A549 (cell line): ENCODE results near the gene FBN3. TPM values are rescaled to one million over a fixed set of nuclear protein-coding genes. Genes with fewer than 3 reads are reported as not detected.

Source experiments
- ATAC-seq, 2 experiments: fragments of 200-7000 bp in 1 of 2; fragments of >200 bp in 1 of 2; cut with Nextera tagmentation in 1 of 2; cut with Tn5 transposase in 1 of 2; 3 replicates each; pipeline versions ENCODE4 v1.8.0 to v1.9.1; 2018 to 2020; ENCODE audit warnings: mild to moderate bottlenecking in 1 of 2, moderate library complexity in 1 of 2
- CTCF ChIA-PET: fragments of 300-600 bp; sonication (Branson Sonifier 250); formaldehyde crosslinking; extraction: SDS; loops from one replicate; lab custom pipeline; 2021; ENCODE audit warnings: antibody characterized with exemption, inconsistent platforms; lab: Yijun Ruan, JAX
- POLR2A ChIA-PET: fragments of 350-600 bp; formaldehyde crosslinking; extraction: SDS; loops from one replicate; lab custom pipeline; 2021; ENCODE audit warnings: antibody characterized with exemption, inconsistent platforms; lab: Yijun Ruan, JAX
- DNase-seq, 2 experiments: peaks; one replicate each; pipeline versions ENCODE4 v3.0.0 to v3.0.0-alpha.2; 2011 to 2016; ENCODE audit warnings: low read depth in 1 of 2, low spot score in 1 of 2
- FAIRE-seq: peaks from 2 replicates; lab custom pipeline; 2011; peaks lifted over from hg19 to GRCh38; lab: Jason Lieb, UNC
- H3K27ac ChIP-seq, 2 experiments: fragments of >200 bp; sonication (Bioruptor Twin); formaldehyde crosslinking; 3 replicates each; pipeline ENCODE4 v1.5.1; 2016 to 2017
- H3K4me1 ChIP-seq: fragments of >200 bp; sonication (Bioruptor Twin); formaldehyde crosslinking; 3 replicates; pipeline ENCODE4 v1.6.1; 2016
- H3K4me2 ChIP-seq: fragments of >200 bp; sonication (Bioruptor Twin); formaldehyde crosslinking; 3 replicates; pipeline ENCODE4 v1.6.1; 2016
- H3K4me3 ChIP-seq: fragments of >200 bp; sonication (Bioruptor Twin); formaldehyde crosslinking; 3 replicates; pipeline ENCODE4 v1.5.1; 2016
- H3K9me3 ChIP-seq: fragments of >200 bp; sonication (Bioruptor Twin); formaldehyde crosslinking; 3 replicates; pipeline ENCODE4 v1.6.1; 2016
- CBX2 ChIP-seq: fragments of 200-600 bp; sonication (generic); IDR thresholded peaks from 2 replicates; pipeline ENCODE4 v1.6.1; 2016; ENCODE audit warnings: low read depth, mild to moderate bottlenecking, borderline replicate concordance
- CHD4 ChIP-seq: fragments of 200-600 bp; sonication (generic); IDR thresholded peaks from 2 replicates; pipeline ENCODE4 v1.6.1; 2016; ENCODE audit warnings: antibody characterized with exemption, mild to moderate bottlenecking, borderline replicate concordance
- FOSB ChIP-seq: fragments of 250-450 bp; sonication (Bioruptor Pico); IDR thresholded peaks from 2 replicates; pipeline ENCODE4 v1.5.0; 2020; ENCODE audit warnings: mild to moderate bottlenecking, moderate library complexity
- GATA3 ChIP-seq: IDR thresholded peaks from 2 replicates; pipeline ENCODE4 v1.6.1; 2012; ENCODE audit warnings: borderline replicate concordance
- HEYL ChIP-seq: fragments of 250-450 bp; sonication (Bioruptor Pico); IDR thresholded peaks from 2 replicates; pipeline ENCODE4 v1.8.0; 2021; ENCODE audit warnings: mild to moderate bottlenecking, moderate library complexity
- HOXB13 ChIP-seq: fragments of 250-450 bp; sonication (Bioruptor Pico); IDR thresholded peaks from 2 replicates; pipeline ENCODE4 v1.5.0; 2020; ENCODE audit warnings: low read depth, mild to moderate bottlenecking, moderate library complexity
- HOXB5 ChIP-seq: fragments of 250-450 bp; sonication (Bioruptor Pico); IDR thresholded peaks from 2 replicates; pipeline ENCODE4 v1.5.0; 2020; ENCODE audit warnings: mild to moderate bottlenecking, moderate library complexity
- JUN ChIP-seq, 2 experiments: fragments of >200 bp; sonication (Bioruptor Twin); formaldehyde crosslinking; IDR thresholded peaks; 2 replicates in 1 of 2; 3 replicates in 1 of 2; pipeline ENCODE4 v1.6.1; 2016 to 2017
- JUNB ChIP-seq: fragments of >200 bp; sonication (Bioruptor Twin); formaldehyde crosslinking; IDR thresholded peaks from 2 replicates; pipeline ENCODE4 v1.6.1; 2016
- KDM5A ChIP-seq: fragments of 200-600 bp; sonication (generic); IDR thresholded peaks from 2 replicates; pipeline ENCODE4 v1.6.1; 2016; ENCODE audit warnings: antibody characterized with exemption, mild to moderate bottlenecking
- MAFK ChIP-seq: fragments of 450-650 bp; IDR thresholded peaks from 2 replicates; pipeline ENCODE4 v1.6.1; 2014; ENCODE audit not compliant: partially characterized antibody
- MAZ ChIP-seq: fragments of 150-350 bp; IDR thresholded peaks from 2 replicates; pipeline ENCODE4 v1.6.1; 2014; ENCODE audit warnings: antibody characterized with exemption, low read depth, low read length, borderline replicate concordance
- POLR2A ChIP-seq: IDR thresholded peaks from 2 replicates; pipeline ENCODE4 v1.6.1; 2012; ENCODE audit warnings: mild to moderate bottlenecking, low read length
- POLR2AphosphoS2 ChIP-seq: conservative IDR thresholded peaks from 2 replicates; pipeline ENCODE4 v1.6.1; 2012; ENCODE audit warnings: low read length, improper control_type of control experiment, inconsistent platforms
- RCOR1 ChIP-seq: fragments of 150-350 bp; IDR thresholded peaks from 2 replicates; pipeline ENCODE4 v1.6.1; 2014; ENCODE audit warnings: antibody characterized with exemption, low read length, low read depth
- RNF2 ChIP-seq: fragments of 200-600 bp; sonication (generic); IDR thresholded peaks from 2 replicates; pipeline ENCODE4 v1.6.1; 2016; ENCODE audit warnings: low read depth, mild to moderate bottlenecking, antibody characterized with exemption, moderate library complexity, borderline replicate concordance
- SMC3 ChIP-seq: fragments of >200 bp; sonication (Bioruptor Twin); formaldehyde crosslinking; IDR thresholded peaks from 3 replicates; pipeline ENCODE4 v1.6.1; 2018; ENCODE audit warnings: inconsistent platforms
- TP53 ChIP-seq: fragments of 250-450 bp; sonication (Bioruptor Pico); IDR thresholded peaks from 2 replicates; pipeline ENCODE4 v1.5.0; 2021; ENCODE audit warnings: mild to moderate bottlenecking, moderate library complexity
- ZC3H11A ChIP-seq: fragments of 450-650 bp; IDR thresholded peaks from 2 replicates; pipeline ENCODE4 v1.6.1; 2014; ENCODE audit warnings: antibody characterized with exemption, mild to moderate bottlenecking
- ZFP36 ChIP-seq: fragments of 450-650 bp; IDR thresholded peaks from 2 replicates; pipeline ENCODE4 v1.6.1; 2014; ENCODE audit warnings: borderline replicate concordance; ENCODE audit not compliant: partially characterized antibody
- ZSCAN20 ChIP-seq: fragments of 250-450 bp; sonication (Bioruptor Pico); IDR thresholded peaks from 2 replicates; pipeline ENCODE4 v1.8.0; 2022; ENCODE audit warnings: mild to moderate bottlenecking, moderate library complexity
- WGBS: methylation state at CpG from one replicate; pipeline ENCODE4 v1.1.6; 2017; ENCODE audit errors: missing lambda C conversion rate; 5-methylcytosine and 5-hydroxymethylcytosine counted together
- polyA plus RNA-seq, 4 experiments: library from polyadenylated mRNA; depleted of rRNA in 3 of 4; stranded (reverse); fragments of >200 nt; fragmentation: RNase III in 1 of 4; extraction: RNeasy Plus Mini Kit Qiagen cat#74134 plus additional on column Dnase treatment in 1 of 4; gene quantifications; 2 replicates in 3 of 4; 3 replicates in 1 of 4; pipeline ENCODE4 v1.2.3, GENCODE V29; 2011 to 2017
- TF ChIP-seq, protein P1 (sequence below): fragments of 450-650 bp; IDR thresholded peaks from 2 replicates; pipeline ENCODE4 v1.6.1; 2014; ENCODE audit warnings: antibody characterized with exemption
- TF ChIP-seq, protein P2 (sequence below): fragments of >200 bp; sonication (Bioruptor Twin); formaldehyde crosslinking; IDR thresholded peaks from 2 replicates; pipeline ENCODE4 v1.6.1; 2016
- TF ChIP-seq, protein P3 (sequence below): fragments of 150-350 bp; IDR thresholded peaks from 2 replicates; pipeline ENCODE4 v1.6.1; 2014; ENCODE audit warnings: low read depth, mild to moderate bottlenecking, low read length
- TF ChIP-seq, protein P4 (sequence below): fragments of >200 bp; sonication (Bioruptor Twin); formaldehyde crosslinking; IDR thresholded peaks from 3 replicates; pipeline ENCODE4 v1.5.1; 2016
- TF ChIP-seq, protein P5 (sequence below): IDR thresholded peaks from 2 replicates; pipeline ENCODE4 v1.6.1; 2012

Gene FBN3
- polyA plus RNA-seq, 2 of the 4 experiments (the other 2 are of a cell fraction): not detected

DNA sequence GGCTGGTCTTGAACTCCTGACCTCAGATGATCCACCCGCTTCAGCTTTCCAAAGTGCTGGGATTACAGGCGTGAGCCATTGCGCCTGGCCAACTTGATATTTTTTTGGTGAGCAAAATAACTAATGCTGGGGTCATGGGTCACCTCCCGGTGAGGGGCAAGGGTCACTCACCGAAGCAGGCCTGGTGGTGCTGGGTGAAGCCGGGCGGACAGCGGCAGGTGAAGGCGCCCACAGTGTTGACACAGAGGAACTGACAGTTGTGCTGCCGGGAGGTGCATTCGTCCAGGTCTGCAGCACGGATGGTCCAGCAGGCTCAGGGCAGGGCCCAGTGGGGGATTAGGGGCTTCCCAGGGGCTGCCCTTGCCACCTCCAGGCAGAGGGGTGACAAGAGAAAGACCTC is 68.6 kb downstream of the FBN3 start (continued):
- no peak for TF ChIP-seq KDM5A

DNA sequence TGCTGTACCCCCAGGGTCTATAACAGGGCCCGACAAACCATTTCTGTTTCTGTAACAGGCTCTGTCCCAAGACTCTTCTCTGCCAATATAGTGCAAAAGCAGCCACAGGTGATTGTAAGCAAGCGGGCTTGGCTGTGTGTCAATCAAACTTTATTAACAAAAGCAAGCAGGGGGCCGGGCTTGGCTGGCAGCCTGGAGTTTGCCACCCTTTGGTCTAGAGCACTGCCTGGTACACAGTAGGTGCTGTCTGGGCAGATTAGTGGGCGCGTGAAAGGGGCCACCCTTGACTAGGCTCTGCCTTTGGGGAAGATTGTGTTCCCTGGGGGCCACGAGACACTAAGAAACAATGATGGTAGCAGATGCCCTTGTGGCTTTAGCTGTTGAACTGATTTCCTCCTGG is 69.4 kb downstream of the FBN3 start:
- ATAC-seq: no peak
- Histone ChIP-seq H3K4me2 (no peak overlapping the region), H3K4me3 (no peak overlapping the region), H3K4me1 (no peaks in the 10 kb centered on the region), H3K9me3 (no peaks in the 10 kb centered on the region), H3K27ac (no peak overlapping the region)
- ChIA-PET CTCF (no interaction called here), POLR2A (no interaction called here)
- no peak for FAIRE-seq
- no peak for DNase-seq
- TF ChIP-seq GATA3: no peak
- no peak for TF ChIP-seq POLR2A
- no peak for TF ChIP-seq TP53
- TF ChIP-seq CBX2: no peak
- no peak for TF ChIP-seq HEYL (CRISPR knock-in tag)
- TF ChIP-seq, protein P1, sequence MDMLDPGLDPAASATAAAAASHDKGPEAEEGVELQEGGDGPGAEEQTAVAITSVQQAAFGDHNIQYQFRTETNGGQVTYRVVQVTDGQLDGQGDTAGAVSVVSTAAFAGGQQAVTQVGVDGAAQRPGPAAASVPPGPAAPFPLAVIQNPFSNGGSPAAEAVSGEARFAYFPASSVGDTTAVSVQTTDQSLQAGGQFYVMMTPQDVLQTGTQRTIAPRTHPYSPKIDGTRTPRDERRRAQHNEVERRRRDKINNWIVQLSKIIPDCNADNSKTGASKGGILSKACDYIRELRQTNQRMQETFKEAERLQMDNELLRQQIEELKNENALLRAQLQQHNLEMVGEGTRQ: no peak
- no peak for TF ChIP-seq HOXB13 (CRISPR knock-in tag)
- no peak for TF ChIP-seq MAFK
- TF ChIP-seq, protein P2, sequence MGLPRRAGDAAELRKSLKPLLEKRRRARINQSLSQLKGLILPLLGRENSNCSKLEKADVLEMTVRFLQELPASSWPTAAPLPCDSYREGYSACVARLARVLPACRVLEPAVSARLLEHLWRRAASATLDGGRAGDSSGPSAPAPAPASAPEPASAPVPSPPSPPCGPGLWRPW: no peak
- TF ChIP-seq JUN (IDR thresholded peaks at IDR 0.05): no peak
- 87% methylated on average over 6 of the region's 6 CpGs for WGBS

DNA sequence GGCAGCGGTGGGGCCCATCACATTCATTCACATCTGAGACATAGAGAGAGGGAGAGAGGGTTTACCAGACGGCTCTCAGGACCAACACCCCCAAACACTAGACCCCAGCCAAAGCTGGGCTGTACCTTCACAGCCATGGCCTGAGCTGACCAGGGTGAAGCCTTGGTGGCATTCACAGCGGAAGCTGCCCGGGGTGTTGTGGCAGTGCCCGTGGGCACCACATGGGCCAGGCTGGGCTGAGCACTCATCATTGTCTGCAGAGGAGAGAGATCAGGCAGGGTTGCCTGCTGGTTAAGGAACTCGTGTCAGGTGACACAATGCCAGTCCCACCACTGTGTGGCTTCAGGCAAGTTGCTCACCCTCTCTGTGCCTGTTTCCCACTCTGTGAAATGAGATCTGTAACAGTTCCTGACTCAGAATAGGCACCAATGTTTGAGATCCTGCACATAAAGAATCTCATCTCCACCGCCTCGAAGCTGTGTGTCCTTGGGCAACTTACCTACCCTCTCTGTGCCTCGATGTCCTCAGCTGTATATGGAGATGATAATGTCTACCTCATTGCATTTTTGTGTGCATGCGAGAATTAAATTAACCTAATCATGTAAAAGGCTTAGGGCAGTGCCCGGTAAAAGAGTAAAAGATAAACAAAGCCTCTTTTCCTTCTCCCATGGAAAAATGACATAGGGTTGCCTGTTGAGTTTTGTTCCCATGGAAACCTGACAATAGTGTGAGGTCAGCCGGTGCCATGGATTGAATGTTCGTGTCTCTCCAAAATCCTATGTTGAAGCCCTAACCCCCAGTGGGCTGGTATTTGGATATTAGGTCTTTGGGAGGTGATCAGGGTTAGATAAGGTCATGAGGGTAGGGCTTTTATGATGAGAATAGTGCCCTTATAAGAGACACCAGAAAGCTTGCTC is 74.0 kb downstream of the FBN3 start:
- Histone ChIP-seq H3K27ac (no peak overlapping the region), H3K9me3 (no peaks in the 10 kb centered on the region), H3K4me1 (no peaks in the 10 kb centered on the region), H3K4me2 (no peak overlapping the region), H3K4me3 (no peak overlapping the region)
- POLR2A ChIA-PET: no interaction called here
- FAIRE-seq (no peak), DNase-seq (no peak), ATAC-seq (0 out of 6 replicates have a peak, but pooled peaks of 1 of the 2 experiments have one; percentile 45)
- peak; percentile 63 for TF ChIP-seq ZFP36
- TF ChIP-seq, protein P3, sequence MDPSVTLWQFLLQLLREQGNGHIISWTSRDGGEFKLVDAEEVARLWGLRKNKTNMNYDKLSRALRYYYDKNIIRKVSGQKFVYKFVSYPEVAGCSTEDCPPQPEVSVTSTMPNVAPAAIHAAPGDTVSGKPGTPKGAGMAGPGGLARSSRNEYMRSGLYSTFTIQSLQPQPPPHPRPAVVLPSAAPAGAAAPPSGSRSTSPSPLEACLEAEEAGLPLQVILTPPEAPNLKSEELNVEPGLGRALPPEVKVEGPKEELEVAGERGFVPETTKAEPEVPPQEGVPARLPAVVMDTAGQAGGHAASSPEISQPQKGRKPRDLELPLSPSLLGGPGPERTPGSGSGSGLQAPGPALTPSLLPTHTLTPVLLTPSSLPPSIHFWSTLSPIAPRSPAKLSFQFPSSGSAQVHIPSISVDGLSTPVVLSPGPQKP: no peak
- no peak for TF ChIP-seq HOXB5 (CRISPR knock-in tag)
- CTCF ChIA-PET: interaction anchor here (0.6 kb wide), 1 partner anchor 59 kb away, joined by 3 read pairs; no protein-coding TSS in a partner anchor
- 56% methylated on average over 12 of the region's 13 CpGs for WGBS

DNA sequence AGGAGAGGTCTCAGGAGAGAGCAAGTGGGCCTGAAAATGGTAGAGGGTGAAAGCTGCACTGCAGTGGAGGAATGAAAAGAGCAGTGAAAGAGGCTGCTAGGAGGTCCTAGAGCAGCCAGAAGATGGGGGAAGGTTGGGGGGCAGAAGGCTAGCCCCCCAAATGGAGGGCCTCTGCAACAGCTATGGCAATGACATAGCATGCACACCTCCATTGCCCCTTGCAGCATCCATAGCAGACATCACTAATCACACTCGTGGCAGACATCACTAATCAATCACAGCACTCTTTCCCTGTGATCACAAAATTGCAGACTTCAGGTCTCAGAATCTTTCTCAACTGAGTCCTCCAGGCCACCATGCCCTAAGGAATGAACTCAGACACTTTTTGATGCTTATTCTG is 74.9 kb downstream of the FBN3 start:
- DNase-seq (no peak), FAIRE-seq (no peak), ATAC-seq (no peak)
- no peak overlapping the region for H3K4me3 ChIP-seq
- no peaks in the 10 kb centered on the region for H3K4me1 ChIP-seq
- peaks cover under 1% of the 10 kb centered on the region; the same call in 2 of the 3 replicates for H3K9me3 ChIP-seq
- CTCF ChIA-PET: interaction anchor here (0.6 kb wide), 1 partner anchor 1737 kb away, joined by 3 read pairs; no protein-coding TSS in a partner anchor
- 55% methylated on average over 1 of the region's 1 CpG for WGBS
- H3K27ac ChIP-seq: no peak overlapping the region
- H3K4me2 ChIP-seq: no peak overlapping the region
- POLR2A ChIA-PET: no interaction called here
- TF ChIP-seq CHD4 (no peak), TP53 (no peak), KDM5A (no peak), POLR2AphosphoS2 (no peak), SMC3 (no peak), HOXB5 (CRISPR knock-in tag) (no peak), CBX2 (no peak), RCOR1 (no peak), FOSB (CRISPR knock-in tag) (no peak), POLR2A (no peak), MAZ (no peak), ZC3H11A (no peak), ZSCAN20 (CRISPR knock-in tag) (no peak), JUNB (no peak), RNF2 (no peak), HEYL (CRISPR knock-in tag) (no peak)
- TF ChIP-seq, protein P4, sequence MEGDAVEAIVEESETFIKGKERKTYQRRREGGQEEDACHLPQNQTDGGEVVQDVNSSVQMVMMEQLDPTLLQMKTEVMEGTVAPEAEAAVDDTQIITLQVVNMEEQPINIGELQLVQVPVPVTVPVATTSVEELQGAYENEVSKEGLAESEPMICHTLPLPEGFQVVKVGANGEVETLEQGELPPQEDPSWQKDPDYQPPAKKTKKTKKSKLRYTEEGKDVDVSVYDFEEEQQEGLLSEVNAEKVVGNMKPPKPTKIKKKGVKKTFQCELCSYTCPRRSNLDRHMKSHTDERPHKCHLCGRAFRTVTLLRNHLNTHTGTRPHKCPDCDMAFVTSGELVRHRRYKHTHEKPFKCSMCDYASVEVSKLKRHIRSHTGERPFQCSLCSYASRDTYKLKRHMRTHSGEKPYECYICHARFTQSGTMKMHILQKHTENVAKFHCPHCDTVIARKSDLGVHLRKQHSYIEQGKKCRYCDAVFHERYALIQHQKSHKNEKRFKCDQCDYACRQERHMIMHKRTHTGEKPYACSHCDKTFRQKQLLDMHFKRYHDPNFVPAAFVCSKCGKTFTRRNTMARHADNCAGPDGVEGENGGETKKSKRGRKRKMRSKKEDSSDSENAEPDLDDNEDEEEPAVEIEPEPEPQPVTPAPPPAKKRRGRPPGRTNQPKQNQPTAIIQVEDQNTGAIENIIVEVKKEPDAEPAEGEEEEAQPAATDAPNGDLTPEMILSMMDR: no peak
- TF ChIP-seq, protein P3: no peak
- TF ChIP-seq, protein P5, sequence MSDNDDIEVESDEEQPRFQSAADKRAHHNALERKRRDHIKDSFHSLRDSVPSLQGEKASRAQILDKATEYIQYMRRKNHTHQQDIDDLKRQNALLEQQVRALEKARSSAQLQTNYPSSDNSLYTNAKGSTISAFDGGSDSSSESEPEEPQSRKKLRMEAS: no peak
